Measurements from ENCODE around the gene MGAT1. TPM values are rescaled to one million over a fixed set of nuclear protein-coding genes. Genes with fewer than 3 reads are reported as not detected.
A peak's percentile ranks its signal among the peaks of the same experiment; 100 is the strongest.

Gene MGAT1
- polyA plus RNA-seq, 1 donor from 2014 or later, result 101 TPM

DNA sequence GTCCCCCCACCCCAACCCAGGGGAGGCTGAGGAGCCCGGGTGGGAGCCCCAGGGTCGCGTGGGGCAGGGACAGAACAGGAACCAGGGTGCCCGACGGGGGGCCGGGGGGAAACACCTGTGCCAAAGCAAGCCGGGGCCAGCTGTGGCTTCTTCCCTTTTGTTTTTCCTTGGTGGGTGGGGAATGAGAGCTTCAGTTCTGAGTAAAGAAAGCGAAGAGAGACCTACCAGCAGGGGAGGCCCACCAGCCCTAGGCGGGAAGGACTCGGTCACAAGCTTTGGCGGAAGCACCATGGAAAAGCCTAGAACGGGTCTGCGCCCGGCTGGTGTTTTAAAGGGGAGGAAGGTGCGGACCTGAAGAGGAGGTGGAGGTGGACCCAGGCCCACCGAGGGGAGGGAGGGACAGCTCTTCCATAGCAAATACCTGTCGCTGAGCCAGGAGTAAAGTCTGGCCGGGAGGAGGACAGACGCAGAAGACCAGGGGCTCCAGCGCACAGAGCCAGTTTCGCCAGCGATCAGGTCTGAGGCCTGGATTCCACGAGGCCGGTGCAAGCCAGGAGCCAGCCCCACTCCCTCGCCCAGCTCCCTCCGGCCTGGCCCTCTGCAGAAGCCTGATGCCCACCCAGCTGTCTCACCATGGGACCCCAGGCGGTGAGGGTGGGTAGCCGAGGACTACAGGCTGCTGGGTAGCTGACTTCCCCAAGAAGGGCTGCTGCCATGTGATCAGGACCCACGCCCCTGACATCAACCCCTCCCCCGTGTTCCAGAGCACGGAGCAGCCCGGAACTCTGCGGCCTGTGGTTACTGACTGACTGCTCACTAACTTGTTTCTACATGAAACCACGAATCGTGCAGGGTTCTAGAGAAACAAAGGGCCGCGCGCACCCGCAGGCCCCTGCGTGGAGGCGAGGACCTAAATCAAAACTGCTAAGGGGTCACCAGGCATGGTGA lies 849 bp upstream of the MGAT1 start:
- Mint-ChIP-seq H3K27ac (peak overlapping the region; percentile 94 to 100 (median 97)), H3K4me1 (peaks cover 68 to 73% (median 70%) of the 10 kb centered on the region in 3 donors), H3K27me3 (no peaks in the 10 kb centered on the region), H3K36me3 (no peaks in the 10 kb centered on the region), H3K9me3 (no peaks in the 10 kb centered on the region), H3K4me3 (peak overlapping the region; percentile 74 to 100 (median 98))

DNA sequence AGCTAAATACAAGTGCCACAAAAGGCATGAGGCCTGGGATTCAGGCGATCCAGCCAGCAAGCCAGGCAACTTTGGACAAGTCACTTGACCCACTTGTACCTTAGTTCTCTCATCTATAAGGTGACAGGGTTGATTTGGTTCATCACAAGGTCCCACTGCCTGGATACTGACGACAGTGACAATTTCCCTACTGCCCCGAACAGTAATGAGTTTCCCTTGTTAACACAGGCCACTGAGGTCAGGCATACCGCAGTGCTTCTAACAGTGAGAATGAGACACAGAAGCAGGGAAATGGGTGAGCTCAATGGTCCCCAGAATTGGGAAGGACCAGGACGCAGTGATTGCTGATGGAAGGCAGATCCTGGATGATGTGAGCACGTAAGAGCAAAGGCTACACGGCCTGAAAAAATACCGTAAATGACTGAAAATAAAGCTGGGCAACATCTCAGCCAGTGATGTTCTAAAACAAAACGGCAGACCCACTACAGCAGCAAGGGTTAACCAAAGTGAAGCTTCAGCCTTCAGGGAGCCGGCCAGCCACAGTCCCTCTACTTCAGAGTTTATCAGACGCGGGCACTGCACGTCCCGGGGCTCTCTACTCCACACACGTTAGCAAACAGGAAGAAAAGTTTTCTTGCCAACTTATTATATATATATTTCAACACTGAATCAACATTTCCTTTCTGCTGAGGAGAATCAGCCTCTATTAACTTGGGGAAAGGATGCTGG lies 846 bp downstream of the MGAT1 start:
- no peaks in the 10 kb centered on the region for H3K27me3 Mint-ChIP-seq
- no peaks in the 10 kb centered on the region for H3K36me3 Mint-ChIP-seq
- peak overlapping the region; percentile 31 to 80 (median 67) for H3K27ac Mint-ChIP-seq
- peak overlapping the region; percentile 74 to 88 (median 86) for H3K4me3 Mint-ChIP-seq
- H3K9me3 Mint-ChIP-seq, result no peaks in the 10 kb centered on the region
- peaks cover 63 to 68% (median 66%) of the 10 kb centered on the region in 3 donors for H3K4me1 Mint-ChIP-seq

GRCh38 chr5:180799902-180800801 lies 2.5 kb downstream of the MGAT1 start:
- Mint-ChIP-seq H3K27ac (peak overlapping the region in 2 of 3 donors; percentile 19 to 28), H3K4me1 (peaks cover 56 to 67% (median 64%) of the 10 kb centered on the region in 3 donors), H3K36me3 (no peaks in the 10 kb centered on the region), H3K27me3 (no peaks in the 10 kb centered on the region), H3K9me3 (no peaks in the 10 kb centered on the region), H3K4me3 (peak overlapping the region in 3 of 4 donors; percentile 74 to 88 (median 88))

- Mint-ChIP-seq H3K27ac (peak overlapping the region in 2 of 3 donors; percentile 4 to 86), H3K36me3 (no peaks in the 10 kb centered on the region), H3K4me3 (peak overlapping the region; percentile 46 to 84 (median 72)), H3K4me1 (peaks cover 56 to 64% (median 64%) of the 10 kb centered on the region in 3 donors), H3K27me3 (no peaks in the 10 kb centered on the region), H3K9me3 (no peaks in the 10 kb centered on the region)
Observed at GRCh38 chr5:180799194-180799593, 3.4 kb downstream of the MGAT1 start.

GRCh38 chr5:180798193-180798592 lies 4.4 kb downstream of the MGAT1 start:
- no peaks in the 10 kb centered on the region for H3K36me3 Mint-ChIP-seq
- peak overlapping the region in 1 of 4 donors; percentile 84 for H3K4me3 Mint-ChIP-seq
- peaks cover 59 to 71% (median 67%) of the 10 kb centered on the region in 3 donors for H3K4me1 Mint-ChIP-seq
- H3K27me3 Mint-ChIP-seq, result no peaks in the 10 kb centered on the region
- H3K27ac Mint-ChIP-seq, result peak overlapping the region; percentile 49 to 67 (median 53)
- H3K9me3 Mint-ChIP-seq, result no peaks in the 10 kb centered on the region

DNA sequence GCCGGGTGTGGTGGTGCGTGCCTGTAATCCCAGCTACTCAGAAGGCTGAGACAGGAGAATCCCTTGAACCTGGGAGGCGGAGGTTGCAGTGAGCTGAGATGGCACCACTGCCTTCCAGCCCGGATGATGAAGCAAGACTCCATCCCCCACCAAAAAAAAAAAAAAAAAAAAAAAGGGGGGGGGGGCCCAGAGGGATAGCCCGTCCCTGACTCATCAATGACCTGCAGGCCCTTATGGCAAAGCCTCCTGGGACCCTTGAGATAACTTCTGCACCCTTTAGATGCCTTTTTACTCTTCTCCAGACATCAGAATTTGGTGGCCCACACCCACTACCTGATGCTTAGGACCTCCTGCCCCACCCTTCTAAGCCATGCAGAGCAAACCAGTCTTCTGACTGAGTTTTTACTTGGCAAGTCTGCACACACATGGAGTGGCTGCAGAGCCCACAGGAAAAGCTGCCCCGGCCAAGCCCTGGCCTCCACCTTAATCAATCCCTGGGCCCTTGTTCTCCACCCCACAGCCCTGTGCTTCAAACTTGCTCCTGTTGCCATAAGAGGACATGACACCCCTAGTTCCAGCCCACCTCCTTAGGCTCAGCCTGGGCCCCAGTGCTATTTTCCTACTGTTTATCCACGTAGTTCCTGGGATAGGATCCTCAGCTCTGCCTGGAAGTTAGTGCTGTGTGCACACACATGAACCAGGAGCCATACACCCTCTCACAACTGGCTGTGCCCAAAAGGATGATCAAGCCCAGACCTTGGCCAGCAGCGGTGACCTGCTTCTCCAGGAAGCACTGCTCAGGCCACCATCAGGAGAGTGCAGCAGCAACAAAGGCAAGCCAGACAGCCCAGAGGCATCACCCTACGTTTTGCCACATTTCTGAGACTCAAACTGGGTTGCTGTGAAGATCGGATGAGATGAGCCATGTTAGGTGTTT lies 5.1 kb downstream of the MGAT1 start:
- Mint-ChIP-seq H3K27ac (peak overlapping the region in 2 of 3 donors; percentile 49 to 53), H3K4me3 (peak overlapping the region in 1 of 4 donors; percentile 17), H3K27me3 (no peaks in the 10 kb centered on the region), H3K36me3 (no peaks in the 10 kb centered on the region), H3K4me1 (peaks cover 59 to 75% (median 71%) of the 10 kb centered on the region in 3 donors), H3K9me3 (no peaks in the 10 kb centered on the region)

GRCh38 chr5:180795771-180796313 lies 6.8 kb downstream of the MGAT1 start:
- H3K36me3 Mint-ChIP-seq, result no peaks in the 10 kb centered on the region

DNA sequence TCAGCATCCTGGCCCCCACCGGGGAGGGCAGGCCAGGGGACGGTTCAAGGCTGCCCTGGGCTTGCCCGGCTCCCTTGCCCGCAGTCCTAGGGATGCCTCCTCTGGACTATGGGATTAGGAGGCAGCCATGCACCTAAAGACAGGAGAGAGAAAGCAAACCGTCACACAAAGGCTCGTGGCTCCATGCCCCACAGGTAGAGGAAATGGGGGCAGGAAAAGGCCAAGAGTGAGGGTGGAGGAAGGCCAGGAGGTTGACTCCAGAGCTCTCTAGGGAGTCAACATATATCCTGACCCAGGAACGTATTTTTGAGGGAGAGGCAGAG lies 9.7 kb downstream of the MGAT1 start:
- no peaks in the 10 kb centered on the region for H3K9me3 Mint-ChIP-seq
- H3K27me3 Mint-ChIP-seq, result no peaks in the 10 kb centered on the region
- H3K4me1 Mint-ChIP-seq, result peaks cover 25 to 38% (median 35%) of the 10 kb centered on the region in 3 donors
- H3K27ac Mint-ChIP-seq, result no peak overlapping the region
- H3K4me3 Mint-ChIP-seq, result peak overlapping the region in 1 of 4 donors; percentile 4
- peaks cover 1% of the 10 kb centered on the region for H3K36me3 Mint-ChIP-seq

More at GRCh38 chr5:180795771-180796313, 6.8 kb downstream of the MGAT1 start:
- Mint-ChIP-seq H3K9me3 (no peaks in the 10 kb centered on the region), H3K27me3 (no peaks in the 10 kb centered on the region), H3K4me3 (peak overlapping the region in 1 of 4 donors; percentile 63), H3K4me1 (peaks cover 49 to 65% (median 58%) of the 10 kb centered on the region in 3 donors), H3K27ac (peak overlapping the region; percentile 46 to 80 (median 73))

DNA sequence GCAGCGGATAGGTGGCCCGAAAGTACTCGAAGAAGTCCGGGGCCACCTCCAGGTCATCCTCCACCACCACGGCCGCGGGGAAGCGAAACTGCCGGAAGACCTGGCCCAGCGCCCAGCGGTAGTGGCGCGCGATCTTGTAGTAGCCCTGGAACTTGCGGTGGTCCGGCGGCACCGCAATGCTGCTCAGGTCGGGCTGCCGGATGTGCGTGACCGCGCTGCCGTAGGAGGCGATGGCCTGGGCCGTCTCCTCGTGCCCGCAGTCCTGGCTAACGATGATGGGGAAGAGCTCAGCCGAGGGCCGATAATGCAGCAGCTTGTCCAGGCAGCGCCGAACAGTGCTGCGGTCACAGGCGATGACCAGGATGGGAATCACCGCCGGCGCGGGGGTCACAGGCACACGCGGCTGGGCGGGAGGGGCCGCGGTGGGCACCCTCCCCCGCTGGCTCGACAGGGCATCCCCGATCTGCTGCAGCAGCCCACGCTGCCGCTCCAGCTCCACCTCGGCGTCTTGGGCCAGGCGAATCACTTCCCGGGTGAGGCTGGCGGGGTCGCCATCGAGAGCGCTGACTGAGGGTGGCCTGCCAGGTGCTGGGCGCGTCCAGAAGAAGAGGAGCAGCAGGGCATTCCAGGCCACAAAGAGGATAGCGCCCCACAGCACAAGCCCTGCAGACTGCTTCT lies 10.2 kb downstream of the MGAT1 start:
- Mint-ChIP-seq H3K27me3 (no peaks in the 10 kb centered on the region), H3K9me3 (no peaks in the 10 kb centered on the region), H3K36me3 (peaks cover 1% of the 10 kb centered on the region), H3K27ac (no peak overlapping the region), H3K4me1 (peaks cover 22 to 33% (median 33%) of the 10 kb centered on the region in 3 donors), H3K4me3 (no peak overlapping the region)

GRCh38 chr5:180791611-180792213 lies 10.9 kb downstream of the MGAT1 start:
- Mint-ChIP-seq H3K27ac (no peak overlapping the region), H3K4me3 (no peak overlapping the region), H3K9me3 (no peaks in the 10 kb centered on the region), H3K4me1 (peaks cover 22 to 33% (median 31%) of the 10 kb centered on the region in 3 donors), H3K27me3 (no peaks in the 10 kb centered on the region), H3K36me3 (peaks cover 1% of the 10 kb centered on the region)

- Mint-ChIP-seq H3K4me1 (peaks cover 18 to 26% (median 24%) of the 10 kb centered on the region in 3 donors), H3K9me3 (no peaks in the 10 kb centered on the region)
Observed at GRCh38 chr5:180790524-180790923, 12.1 kb downstream of the MGAT1 start.

DNA sequence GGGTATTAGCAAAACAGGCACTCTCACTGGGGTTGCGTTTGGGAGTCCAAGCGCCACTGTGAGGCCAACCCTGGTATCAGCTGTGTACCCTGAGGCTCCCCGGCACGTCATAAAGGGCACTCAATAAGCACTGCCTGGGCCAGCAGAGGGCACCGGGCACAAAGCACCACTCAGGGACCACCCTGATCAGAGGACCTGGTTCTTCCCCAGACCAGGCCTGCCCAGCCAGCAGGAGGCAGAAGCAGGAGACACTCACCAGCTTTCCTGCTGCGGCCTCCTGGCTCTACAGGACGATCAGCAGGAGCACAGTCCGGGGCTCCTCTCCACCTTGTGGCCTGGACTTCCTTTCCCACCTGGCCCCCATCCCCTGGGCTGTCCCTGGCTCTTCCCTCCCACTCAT lies 12.6 kb downstream of the MGAT1 start:
- H3K4me3 Mint-ChIP-seq, result no peak overlapping the region
- peak overlapping the region in 1 of 3 donors; percentile 9 for H3K27ac Mint-ChIP-seq
- peaks cover 1% of the 10 kb centered on the region for H3K36me3 Mint-ChIP-seq
- no peaks in the 10 kb centered on the region for H3K27me3 Mint-ChIP-seq
- no peaks in the 10 kb centered on the region for H3K9me3 Mint-ChIP-seq
- peaks cover 14 to 23% (median 19%) of the 10 kb centered on the region in 3 donors for H3K4me1 Mint-ChIP-seq

More at GRCh38 chr5:180790524-180790923, 12.1 kb downstream of the MGAT1 start:
- Mint-ChIP-seq H3K36me3 (peaks cover 1% of the 10 kb centered on the region), H3K27ac (no peak overlapping the region), H3K4me3 (no peak overlapping the region), H3K27me3 (no peaks in the 10 kb centered on the region)
